Caco-2 (cell line): Measurements from ENCODE around the gene ZNF850. TPM values are rescaled to one million over a fixed set of nuclear protein-coding genes. Genes with fewer than 3 reads are reported as not detected.

ENCODE experiments used
- BruUV-seq: library from RNA; stranded (reverse); fragments of 400-500 nt; replicated peaks from 2 replicates; lab custom pipeline; 2021; lab: Mats Ljungman, UMichigan
- CTCF ChIA-PET: fragments of 300-600 bp; sonication (Branson Sonifier 250); formaldehyde crosslinking; loops from one replicate; lab custom pipeline; 2022; ENCODE audit warnings: antibody characterized with exemption; lab: Charles Lee
- POLR2A ChIA-PET: fragments of 300-600 bp; sonication (Branson Sonifier 250); formaldehyde crosslinking; loops from one replicate; lab custom pipeline; 2022; ENCODE audit warnings: antibody characterized with exemption; lab: Charles Lee
- DNase-seq, 2 experiments: peaks; one replicate each; pipeline versions ENCODE4 v3.0.0 to v3.0.0-alpha.2; 2020 to 2022
- H3K27me3 ChIP-seq: replicated peaks from 2 replicates; pipeline ENCODE4 v1.6.0; 2011; ENCODE audit warnings: low read length; ENCODE audit not compliant: control insufficient read depth, insufficient read depth
- H3K36me3 ChIP-seq: 2 replicates; pipeline ENCODE4 v1.5.1; 2011; ENCODE audit warnings: low read length; ENCODE audit not compliant: control insufficient read depth, insufficient read depth
- H3K4me1 ChIP-seq: fragments of 250-450 bp; sonication (Bioruptor Pico); 2 replicates; pipeline ENCODE4 v1.5.1; 2020; ENCODE audit warnings: mild to moderate bottlenecking
- H3K4me3 ChIP-seq: 2 replicates; pipeline ENCODE4 v1.5.1; 2011; ENCODE audit warnings: low read depth, mild to moderate bottlenecking, control low read depth, low read length
- H3K9me3 ChIP-seq: fragments of 250-450 bp; sonication (Bioruptor Pico); 2 replicates; pipeline ENCODE4 v1.5.1; 2020; ENCODE audit warnings: mild to moderate bottlenecking, moderate library complexity
- H3K27ac Mint-ChIP-seq: one replicate; pipeline ENCODE4 v1.8.0; 2022; ENCODE audit warnings: mixed read lengths; ENCODE audit not compliant: unreplicated experiment
- H3K27me3 Mint-ChIP-seq: one replicate; pipeline ENCODE4 v1.8.0; 2022; ENCODE audit warnings: mixed read lengths; ENCODE audit not compliant: insufficient read depth, unreplicated experiment
- H3K36me3 Mint-ChIP-seq: one replicate; pipeline ENCODE4 v1.8.0; 2022; ENCODE audit warnings: mild to moderate bottlenecking, mixed read lengths; ENCODE audit not compliant: insufficient read depth, unreplicated experiment
- H3K4me1 Mint-ChIP-seq: one replicate; pipeline ENCODE4 v1.8.0; 2022; ENCODE audit warnings: low read depth, mixed read lengths; ENCODE audit not compliant: unreplicated experiment
- H3K4me3 Mint-ChIP-seq: one replicate; pipeline ENCODE4 v1.8.0; 2022; ENCODE audit warnings: mild to moderate bottlenecking, moderate library complexity, mixed read lengths; ENCODE audit not compliant: unreplicated experiment
- H3K9me3 Mint-ChIP-seq: one replicate; pipeline ENCODE4 v1.8.0; 2022; ENCODE audit warnings: mixed read lengths; ENCODE audit not compliant: unreplicated experiment
- CTCF ChIP-seq, 2 experiments: fragments of 200-600 bp in 1 of 2; IDR thresholded peaks; 1 replicate in 1 of 2; 2 replicates in 1 of 2; pipeline versions ENCODE4 v1.5.1 to v1.8.0; 2011 to 2022; ENCODE audit warnings: antibody characterized with exemption in 1 of 2, control low read depth in 1 of 2, inconsistent platforms in 1 of 2, low read depth in 1 of 2, low read length in 1 of 2, mild to moderate bottlenecking in 1 of 2, moderate library complexity in 1 of 2; ENCODE audit not compliant: insufficient read depth in 1 of 2, severe bottlenecking in 1 of 2, unreplicated experiment in 1 of 2
- intact Hi-C: fragments of 100-400 bp; cut with micrococcal nuclease; formaldehyde crosslinking; loops from one replicate; pipeline ENCODE4 v1.10.0; 2022; ENCODE audit not compliant: unreplicated experiment
- total RNA-seq: library from RNA; stranded (reverse); gene quantifications from 2 replicates; pipeline ENCODE4 v1.2.3, GENCODE V29; 2022

The ZNF850 gene
- total RNA-seq, 1 experiment from 2014 or later = 7.8 TPM

- BruUV-seq = no TSS peak
- H3K27ac Mint-ChIP-seq = peak overlapping the region; percentile 91
- Histone ChIP-seq H3K36me3 (no peaks in the 10 kb centered on the region), H3K4me3 (peak overlapping the region; percentile 50), H3K4me1 (no peaks in the 10 kb centered on the region), H3K27me3 (no peaks in the 10 kb centered on the region), H3K9me3 (0 out of 2 replicates have a peak, but pooled peaks cover 10% of the 10 kb centered on the region)
- peaks cover 7% of the 10 kb centered on the region for H3K4me1 Mint-ChIP-seq
- peak overlapping the region; percentile 98 for H3K4me3 Mint-ChIP-seq
- DNase-seq = no peak
- no peaks in the 10 kb centered on the region for H3K27me3 Mint-ChIP-seq
- intact Hi-C loops = loop anchor here (1.0 to 10.0 kb wide), 5 partner anchors 21 to 451 kb away; partner anchors contain the start of genes ZNF146, ZNF529, ZNF565 and ZNF566
- H3K36me3 Mint-ChIP-seq = peaks cover 26% of the 10 kb centered on the region
- no peak for TF ChIP-seq CTCF (IDR thresholded peaks at IDR 0.05; ENCODE audit: insufficient read depth in 1 of 2, low read depth in 1 of 2, low read length in 1 of 2, severe bottlenecking in 1 of 2, unreplicated experiment in 1 of 2)
- H3K9me3 Mint-ChIP-seq = peaks cover 44% of the 10 kb centered on the region
- ChIA-PET CTCF (no interaction called here), POLR2A (interaction anchor here (1.3 kb wide), 1 partner anchor 93 kb away, joined by 6 read pairs; the partner anchor contains the start of gene ZNF529)
These were observed 106.8 kb downstream of the ZNF850 start for GRCh38 chr19:36665832-36666231.

Other genes starting within 250 kb of the ZNF850 start
- gene ZNF260, start 244.5 kb downstream of the ZNF850 start, total RNA-seq = 12.5 and 13.2 TPM in 2 replicates
- gene ZNF529, start 199.5 kb downstream of the ZNF850 start, total RNA-seq = 5.6 and 10.5 TPM in 2 replicates
- gene ZNF382, start 167.5 kb downstream of the ZNF850 start, total RNA-seq = 0.12 and 0.50 TPM in 2 replicates
- 6.5 and 8.5 TPM in 2 replicates for gene ZNF461, start 106.0 kb downstream of the ZNF850 start, total RNA-seq
- gene ZNF567, start 85.2 kb downstream of the ZNF850 start, total RNA-seq = 8.6 and 9.0 TPM in 2 replicates
- 0.20 and 0.56 TPM in 2 replicates for gene ZNF790, start 65.6 kb upstream of the ZNF850 start, total RNA-seq
- 0.23 and 0.32 TPM in 2 replicates for gene ZNF345, start 78.1 kb upstream of the ZNF850 start, total RNA-seq
- not detected in 2 replicates for gene ZNF829, start 143.5 kb upstream of the ZNF850 start, total RNA-seq
- not detected in 2 replicates for gene ZNF568, start 143.5 kb upstream of the ZNF850 start, total RNA-seq